ENCODE results near the gene PREX1.

The PREX1 gene

DNA sequence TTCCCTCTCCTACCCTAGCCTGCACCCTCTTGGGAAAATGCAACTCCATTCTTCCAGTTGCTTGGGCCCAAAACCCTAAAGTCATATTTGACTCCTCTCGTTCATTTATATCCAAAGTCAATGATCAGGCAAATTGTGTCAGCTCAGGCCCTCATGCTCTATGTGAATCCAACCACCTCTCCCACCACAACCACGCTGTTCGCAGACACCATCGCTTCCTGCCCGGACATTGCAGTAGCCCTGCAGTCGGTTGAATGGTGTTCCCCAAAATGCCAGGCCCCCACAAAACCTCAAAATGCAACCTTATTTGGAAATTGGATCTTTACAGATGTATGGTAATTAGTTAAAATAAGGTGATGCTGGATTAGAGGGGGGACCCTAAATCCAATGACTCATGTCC lies 98.3 kb downstream of the PREX1 start:
- no peak for DNase-seq

DNA sequence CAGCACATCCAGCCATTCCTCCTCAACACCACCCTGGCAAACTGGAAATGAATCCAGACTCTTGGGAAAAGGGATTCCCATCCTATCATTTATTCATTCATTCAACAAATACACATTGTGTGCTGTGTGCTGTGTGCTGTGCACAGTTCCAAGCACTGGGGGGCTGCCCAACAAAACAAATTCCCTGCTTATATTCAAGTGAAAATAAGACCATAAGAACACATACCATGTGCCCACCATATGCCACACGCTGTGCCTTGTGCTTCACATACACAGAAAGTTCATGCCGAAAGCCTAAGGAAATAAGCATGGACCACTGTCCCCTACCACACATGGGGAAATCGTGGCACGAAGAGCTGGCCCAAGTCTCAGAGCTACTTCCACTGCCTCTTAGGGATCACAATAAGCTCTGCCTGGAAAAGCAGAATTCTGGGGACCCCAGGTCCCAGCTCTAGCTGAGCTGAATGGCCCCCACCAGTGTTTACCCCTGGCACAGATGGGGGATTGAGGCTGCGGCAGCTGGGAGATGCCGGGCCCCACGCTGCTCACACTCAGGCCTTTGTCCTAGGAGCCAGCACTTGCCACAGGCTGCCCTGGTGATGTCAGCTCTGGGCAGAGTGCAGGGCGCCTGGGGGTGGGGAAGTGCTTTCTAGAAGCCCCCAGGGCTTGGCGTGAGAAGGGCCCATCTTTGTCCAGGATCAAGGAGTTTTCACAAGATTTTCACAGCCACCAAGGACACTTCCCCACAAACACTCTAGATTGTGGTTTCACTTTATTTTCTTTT lies 99.6 kb downstream of the PREX1 start:
- no peak for DNase-seq

DNA sequence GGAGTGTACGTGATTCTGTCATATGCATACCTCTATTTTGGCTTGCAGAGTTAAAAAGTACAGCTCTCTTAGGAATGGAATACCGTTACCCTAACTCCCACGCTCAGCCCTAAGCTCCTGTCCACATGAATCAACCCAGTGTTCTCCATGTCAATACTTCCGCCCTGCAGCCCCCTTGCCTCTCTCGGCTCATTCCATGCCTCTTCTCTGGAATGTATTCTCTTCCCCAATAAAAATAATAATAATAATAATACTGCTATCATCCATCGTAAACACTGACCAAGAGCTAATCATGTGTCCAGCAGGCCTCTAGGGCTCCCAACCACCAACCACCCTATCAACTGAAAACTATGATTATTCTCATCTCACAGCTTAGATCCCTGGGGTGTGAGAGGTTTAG lies 100.6 kb downstream of the PREX1 start:
- DNase-seq, result no peak

DNA sequence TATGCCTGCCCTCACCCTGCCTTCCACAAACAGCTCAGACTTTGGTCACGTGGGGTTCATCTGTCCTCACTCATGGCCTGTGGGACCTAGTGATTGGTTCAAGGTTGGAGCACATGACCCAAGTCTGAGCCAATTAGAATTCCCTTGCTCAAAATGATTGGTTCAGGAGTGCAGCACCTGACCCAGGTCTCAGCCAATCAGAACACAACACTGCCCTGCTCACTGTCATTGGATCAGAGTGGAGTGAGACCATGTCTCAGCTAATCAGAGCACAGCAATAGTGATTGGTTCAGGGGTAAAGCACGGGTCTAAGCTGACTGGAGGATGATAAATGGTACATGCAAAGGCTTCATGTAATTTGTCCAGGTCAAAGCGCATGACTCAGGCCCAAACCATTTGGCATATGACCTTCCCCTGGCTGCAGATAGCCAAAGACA lies 102.2 kb downstream of the PREX1 start:
- DNase-seq, result no peak

DNA sequence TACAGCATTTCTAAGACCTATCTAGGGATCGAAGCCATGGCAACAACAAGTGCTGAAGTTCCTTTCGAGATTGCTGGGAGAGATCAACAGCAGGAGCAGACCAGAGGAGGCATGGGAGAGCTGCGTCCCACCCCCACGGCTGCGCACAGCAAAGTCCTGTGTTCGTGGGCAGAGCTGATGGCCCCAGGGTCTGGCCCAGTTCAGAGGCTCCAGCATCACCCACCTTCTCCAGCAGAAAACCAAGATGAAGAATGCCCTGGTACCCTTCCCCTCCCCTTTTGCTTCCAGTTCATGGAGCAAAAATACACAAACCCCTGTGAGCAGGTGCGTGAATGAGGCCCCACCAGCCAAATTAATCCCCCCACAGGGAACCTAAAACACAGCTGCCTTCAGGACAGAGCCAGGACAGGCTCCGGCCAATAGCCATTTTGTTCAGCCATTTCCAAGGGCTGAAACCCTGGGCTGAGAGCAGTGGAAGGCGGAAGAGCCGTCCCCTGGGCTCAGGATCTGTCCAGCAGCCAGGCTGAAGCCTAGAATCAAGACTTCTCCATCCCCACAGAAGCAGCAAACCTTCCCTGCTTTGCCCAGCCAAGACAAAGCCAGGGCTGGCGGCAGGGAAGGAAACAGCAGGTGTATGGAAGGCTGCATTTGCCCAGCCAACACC lies 102.8 kb downstream of the PREX1 start:
- no peak for DNase-seq

DNA sequence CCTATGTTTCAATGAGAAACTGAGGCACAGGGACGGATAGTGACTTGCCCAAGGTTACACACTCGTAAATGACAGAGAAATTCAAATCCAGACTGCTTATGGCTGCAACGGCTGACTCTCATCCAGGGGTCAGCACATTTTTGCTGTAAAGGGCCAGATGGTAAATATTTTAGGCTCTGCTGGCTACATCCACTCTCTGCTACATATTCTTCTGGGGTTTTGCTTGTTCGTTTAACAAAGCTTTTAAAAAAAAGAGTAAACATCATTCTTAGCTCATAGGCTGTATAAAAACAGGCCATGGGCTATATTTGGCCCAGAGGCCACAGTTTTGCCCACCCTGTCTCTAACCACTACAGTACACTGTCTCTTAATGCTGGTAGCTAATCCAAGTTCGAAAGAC lies 103.4 kb downstream of the PREX1 start:
- DNase-seq, result no peak

DNA sequence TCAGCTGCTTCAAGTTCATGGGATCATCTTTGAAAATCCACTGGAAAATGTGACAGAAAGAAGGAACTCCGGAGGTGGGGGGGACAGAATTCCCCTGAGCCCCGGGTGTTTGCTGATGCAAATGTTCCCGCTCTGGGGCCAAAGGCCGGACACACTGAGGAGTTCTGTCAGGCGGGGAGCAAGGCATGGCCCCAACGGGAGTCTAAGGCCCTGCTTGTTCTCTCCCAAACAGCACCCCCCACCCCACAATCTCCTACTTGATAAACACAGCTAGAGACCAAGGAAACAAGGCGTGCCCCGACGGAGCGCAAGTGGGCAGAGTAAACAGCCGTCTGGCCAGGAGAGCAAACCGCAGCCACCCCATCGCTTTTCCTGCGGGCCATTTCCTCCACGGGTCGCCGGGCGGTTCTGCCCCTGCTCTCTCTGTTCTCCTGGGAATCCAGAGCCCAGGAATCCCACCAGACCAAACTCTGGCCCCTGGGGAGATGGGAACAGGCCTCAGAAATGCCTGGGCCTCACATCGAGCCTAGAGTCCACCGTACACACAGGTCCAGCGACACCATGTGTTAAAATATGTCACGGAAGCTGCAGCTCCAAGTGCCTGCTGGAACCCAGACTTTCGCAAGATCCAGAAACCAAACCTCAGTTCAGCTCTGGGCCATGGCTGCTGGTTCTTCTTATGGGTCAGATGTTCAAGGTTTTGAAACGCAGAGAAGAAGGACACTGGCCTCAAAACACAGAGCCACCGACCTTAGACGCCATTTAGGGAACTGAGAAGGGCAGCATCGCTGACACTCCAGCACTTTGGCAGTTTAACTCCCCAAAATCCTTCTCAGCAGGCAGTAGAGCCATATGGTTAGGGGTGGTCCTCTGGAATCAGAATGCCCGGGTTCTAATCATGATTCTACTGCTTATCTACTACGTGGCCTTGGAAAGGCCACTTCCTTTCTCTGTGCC lies 104.2 kb downstream of the PREX1 start:
- no peak for DNase-seq

DNA sequence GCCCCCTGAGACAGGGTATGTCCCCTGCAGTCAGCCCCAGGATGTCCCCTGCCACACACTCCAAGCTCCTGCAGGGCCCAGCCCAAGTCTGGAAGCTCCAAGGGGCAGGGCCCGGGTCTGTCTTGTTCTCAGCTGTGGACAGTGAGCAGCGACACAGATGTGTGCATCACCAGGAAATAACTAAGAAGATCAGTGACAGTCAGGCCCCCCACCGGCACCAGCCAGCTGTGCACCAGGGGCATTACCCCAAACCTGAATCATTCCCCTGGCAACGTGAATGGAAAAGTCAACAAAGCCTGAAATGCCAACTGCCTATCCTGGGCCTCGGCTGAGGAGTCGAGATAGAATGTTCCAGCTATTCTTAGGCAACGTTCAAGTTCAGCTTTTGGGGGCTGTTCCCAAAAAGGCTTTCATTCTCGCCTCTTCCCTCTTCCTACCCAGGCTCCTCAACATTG lies 105.0 kb downstream of the PREX1 start:
- no peak for DNase-seq

DNA sequence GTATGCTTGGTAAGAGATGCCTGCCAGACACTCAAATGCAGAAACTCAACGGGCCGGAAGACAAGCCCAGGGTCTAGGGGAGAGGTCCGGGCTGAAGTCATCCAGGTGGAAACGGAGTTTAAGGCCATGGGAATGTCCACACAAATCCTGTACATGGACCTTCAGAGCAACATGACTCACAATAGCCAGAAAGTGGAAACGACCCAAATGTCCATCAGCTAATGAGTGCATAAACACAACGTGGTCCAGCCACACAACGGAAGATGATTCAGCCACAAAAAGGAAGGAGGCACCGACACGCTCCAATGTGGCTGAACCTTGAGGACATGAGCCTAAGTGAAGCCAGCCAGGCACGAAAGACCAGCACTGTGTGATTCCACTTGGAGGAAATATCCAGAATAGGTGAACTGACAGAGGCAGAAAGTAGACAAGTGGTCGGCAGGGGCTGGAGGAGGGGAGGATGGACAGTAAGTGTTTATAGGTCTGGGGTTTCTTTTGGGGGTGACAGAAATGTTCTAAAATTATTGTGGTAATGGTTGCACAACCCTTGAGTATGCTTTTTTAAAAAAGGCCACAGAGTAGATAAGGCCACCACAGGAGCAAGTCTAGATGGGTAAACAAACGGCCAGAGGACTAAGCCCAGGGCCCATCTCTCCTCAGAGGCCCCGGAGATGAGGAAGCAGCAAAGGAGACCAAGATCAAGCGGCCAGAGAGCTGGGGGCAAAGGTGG lies 105.6 kb downstream of the PREX1 start:
- no peak for DNase-seq

DNA sequence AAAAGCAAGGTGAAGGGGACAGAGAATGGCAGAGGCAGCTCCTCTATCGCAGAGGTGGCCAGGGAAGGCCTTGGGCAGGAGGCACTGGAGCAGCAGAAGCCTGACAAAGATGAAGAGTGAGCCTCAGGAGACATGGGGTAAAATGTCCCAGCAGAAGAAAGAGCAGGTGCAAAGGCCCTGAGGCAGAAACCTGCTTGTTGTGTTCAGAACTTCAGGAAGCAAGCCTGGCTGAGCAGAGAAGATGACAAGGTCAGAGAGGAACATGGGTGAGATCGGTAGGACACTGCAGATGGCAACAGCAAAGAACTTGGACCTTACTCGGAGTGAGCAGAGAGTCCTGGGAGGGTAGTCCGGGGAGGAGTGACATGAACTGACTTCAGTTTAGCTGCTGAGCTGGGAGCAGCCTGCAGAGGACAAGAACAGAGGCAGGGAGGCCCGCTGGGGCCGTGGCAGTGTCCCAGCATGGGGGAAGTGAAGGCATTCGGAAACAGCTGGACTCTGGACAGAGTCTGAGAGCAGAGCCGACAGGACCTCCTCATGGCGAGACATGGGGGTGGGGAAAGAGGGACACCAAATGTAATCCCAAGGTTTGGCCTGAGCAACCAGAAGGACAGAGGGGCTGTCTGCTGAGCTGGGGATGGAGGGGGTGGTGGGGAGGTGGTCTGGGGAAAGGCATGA lies 106.3 kb downstream of the PREX1 start:
- no peak for DNase-seq

DNA sequence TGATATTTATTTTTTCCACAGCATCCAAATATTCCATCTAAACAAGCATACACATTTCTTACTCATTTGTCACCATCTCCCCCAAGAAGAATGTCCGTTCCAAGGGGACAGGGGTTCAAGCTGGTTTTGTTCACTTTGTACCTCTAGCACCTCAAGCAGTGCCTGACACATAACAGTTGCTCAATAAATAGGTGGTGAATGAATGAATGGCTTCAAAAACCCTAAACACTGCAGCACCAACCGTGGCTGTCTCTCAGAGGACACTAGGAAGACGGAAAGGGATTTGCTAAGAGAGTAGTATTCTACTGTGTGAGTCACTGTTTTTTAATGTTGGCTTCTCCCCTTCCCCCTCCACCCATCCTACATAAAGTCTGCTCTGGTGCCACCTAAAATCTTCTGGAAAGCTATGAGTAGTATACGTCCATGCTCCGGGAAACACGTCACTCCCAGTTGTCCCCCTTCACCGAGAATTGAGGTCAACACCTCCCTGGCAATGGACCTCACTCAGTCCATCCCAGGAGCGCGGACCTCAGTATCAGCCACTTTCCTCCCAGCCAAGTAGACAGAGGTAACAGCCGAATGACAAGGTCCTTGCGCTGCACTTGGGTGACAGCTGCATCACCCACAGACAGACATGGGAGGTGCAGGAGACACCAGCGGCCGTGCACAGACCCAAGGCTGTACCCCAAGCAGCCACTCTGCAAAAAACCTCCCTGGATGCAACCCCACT lies 107.4 kb downstream of the PREX1 start:
- no peak for DNase-seq

DNA sequence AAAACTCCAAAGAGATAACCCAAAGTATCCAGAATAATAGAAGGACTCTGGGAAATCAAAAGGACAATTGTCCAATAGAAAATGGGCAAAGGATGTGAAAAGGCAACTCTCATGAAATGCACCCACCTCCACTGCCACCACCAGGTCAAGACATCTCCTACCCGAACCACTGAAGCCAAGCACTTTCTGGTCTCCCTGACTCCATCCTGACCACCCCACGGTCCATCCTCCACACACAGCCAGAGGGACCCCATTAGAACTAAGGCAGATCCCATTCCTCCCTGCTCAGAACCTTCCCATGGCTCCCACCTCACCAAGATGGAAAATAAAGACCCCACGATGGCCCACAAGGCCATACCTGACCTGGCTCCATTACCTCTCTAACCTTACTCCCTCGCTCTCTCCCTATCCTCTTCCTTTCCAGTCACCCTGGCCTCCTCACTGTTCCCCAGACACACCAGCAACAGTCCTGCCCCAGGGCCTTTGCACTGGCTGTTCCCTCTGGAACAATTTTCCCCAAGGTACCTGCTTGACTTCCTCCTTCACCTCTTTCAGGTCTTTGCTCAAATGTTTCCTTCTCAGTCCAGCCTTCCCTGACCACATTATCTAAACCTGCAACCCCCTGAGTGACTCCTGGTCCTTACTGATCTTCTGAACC lies 108.1 kb downstream of the PREX1 start:
- no peak for DNase-seq

DNA sequence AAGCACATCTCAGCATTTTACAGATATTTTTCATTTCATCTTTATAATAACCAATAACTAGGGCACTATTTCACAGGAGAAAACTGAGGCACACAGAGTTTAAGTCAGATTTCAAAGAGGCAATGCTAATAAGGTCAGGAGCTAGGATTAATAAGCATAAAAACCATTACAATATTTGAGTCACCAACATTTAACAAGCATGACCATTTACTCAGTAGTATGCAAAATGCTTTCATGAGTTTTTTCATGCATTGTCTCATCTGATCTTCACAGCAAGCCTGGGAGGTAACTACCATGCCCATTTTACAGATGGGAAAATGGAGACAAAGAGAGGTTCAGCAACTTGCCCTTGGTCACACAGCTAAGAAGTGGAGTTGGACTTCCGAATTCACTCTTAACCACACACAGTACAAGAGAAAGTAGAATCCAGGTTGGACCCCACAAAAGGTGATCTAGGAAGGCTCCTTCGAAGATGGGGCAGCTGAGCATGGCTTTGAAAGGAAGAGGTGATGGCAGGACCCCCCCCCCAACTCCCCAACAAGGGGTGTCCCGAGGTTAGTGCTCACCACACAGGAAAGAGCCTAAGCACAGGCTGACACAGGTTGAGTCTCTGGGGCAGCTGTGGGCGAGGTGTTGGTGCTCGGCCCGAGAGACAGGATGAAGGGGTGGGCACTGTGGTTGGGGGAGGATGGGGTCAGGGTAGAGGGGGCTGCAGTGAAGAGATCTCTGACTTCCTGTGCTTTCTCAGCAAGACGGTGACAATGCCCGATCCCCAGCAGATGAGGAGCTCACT lies 108.8 kb downstream of the PREX1 start:
- DNase-seq, result no peak

DNA sequence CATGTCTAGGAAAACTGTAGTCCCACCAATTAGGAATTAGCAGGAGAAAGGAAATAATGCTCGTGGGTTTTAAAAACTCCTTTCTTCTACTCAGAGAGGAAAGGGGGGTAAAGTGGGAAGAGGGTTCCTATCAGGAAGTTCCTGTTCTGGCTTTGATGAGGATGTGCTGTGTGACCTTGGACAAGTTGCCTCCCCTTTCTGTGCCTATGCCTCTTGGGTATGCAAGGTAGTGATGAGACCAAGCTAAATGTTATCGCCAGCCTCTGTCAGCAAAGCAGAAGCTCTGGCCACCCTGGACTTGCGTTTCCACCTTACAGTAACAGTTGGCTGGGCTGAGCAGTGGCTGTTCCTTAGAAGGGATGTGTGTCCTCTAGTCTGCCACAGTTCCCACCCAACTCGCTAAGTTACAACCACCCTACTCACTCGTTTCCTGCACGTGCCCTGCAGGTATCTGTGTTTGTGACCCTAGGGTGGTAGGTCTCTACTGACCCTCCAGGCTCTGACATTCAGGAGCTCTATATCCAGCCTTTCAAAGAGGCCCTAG lies 110.0 kb downstream of the PREX1 start:
- DNase-seq, result no peak

DNA sequence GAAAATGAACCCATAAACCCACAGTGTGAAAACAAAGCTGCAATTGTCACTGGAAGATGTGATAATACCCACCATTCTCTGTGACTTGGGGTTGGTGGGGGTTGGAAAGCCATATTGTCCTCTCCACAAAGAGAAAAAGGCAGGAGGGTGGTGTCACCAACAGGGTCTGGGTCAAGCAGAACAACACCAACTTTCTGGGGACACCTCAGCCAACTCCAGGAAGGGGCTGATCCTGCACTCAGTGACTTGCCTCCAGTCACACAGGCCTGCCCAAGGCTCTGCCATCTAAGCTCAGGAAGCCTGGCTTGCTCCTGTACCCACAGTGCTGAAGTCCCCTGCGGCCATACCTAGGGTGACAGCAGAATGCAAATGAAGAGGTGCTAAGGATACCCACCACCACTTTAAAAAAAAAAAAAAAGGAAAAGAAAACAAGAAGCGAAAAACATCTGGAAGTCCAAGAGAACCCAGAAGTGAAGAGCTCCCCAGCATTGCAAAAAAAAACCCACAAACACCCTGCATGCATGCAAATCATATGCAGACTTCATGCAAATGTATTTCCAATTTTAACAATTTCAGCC lies 110.6 kb downstream of the PREX1 start:
- no peak for DNase-seq

DNA sequence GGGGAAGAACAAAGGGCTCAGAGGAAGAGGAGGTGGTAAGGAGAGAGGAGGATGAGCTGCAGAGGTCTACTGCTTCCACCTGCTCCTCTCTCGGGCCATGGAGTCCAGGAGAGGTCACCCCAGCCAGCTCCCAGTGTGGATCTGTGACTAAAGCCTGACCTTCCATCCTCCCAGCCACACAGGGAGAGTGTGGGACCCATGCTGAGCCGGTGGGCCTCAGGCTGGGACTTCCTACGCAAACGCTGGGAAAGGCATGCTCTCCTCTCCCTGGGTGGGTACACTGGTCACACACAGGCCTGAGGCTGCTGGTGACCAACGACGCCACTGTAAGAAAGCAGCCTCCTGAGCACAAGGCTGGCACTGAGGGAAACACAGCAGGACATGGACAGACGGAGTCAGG lies 111.3 kb downstream of the PREX1 start:
- DNase-seq, result no peak

DNA sequence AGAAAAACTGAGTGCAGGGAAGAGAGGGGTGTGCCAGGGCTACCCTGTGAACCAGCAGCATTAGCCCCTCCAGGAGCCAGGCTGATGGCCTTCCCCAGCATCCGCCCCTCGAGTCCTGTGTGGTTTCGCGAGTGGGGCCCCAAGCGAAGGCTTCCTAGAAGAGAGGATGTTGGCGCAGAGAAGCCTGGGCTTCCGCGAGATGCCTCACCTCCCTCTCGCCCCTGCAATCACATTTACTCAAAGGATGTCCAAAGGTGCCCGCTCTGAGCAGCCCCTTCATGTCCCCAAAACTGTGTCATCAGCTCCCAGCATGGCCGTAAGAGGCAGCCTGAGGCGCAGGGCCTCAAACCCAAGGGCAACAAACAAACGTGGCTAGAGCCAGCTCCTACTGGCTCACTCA lies 111.7 kb downstream of the PREX1 start:
- DNase-seq, result no peak

DNA sequence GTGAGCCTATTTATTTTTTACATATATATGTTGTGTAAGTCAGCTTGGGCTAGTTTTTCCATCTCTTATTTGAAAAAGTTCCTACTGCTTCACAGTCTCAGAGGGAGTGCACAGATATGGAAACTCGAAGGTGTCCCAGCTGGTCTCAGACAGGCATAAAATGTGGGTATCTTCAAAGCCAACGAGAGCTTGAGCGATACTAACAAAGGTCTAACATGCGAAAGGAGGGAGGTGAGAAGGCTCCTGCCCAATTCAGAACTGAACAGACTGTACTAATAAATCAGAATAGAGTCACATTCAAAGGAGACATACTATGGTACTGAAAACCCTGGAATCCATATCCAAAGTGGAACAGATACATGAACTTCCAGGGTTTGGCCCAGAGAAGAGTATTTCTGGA lies 113.0 kb downstream of the PREX1 start:
- no peak for DNase-seq

All from NCI-H510A (cell line).